Measurements from ENCODE around the gene MFNG. TPM values are rescaled to one million over a fixed set of nuclear protein-coding genes. Genes with fewer than 3 reads are reported as not detected.

Gene MFNG
- polyA plus RNA-seq, 1 experiment: not detected

GRCh38 chr22:37454857-37455686 lies 31.1 kb downstream of the MFNG start:
- TF ChIP-seq CTCF (IDR thresholded peaks at IDR 0.05; ENCODE audit: insufficient read depth, low read depth, low read length): no peak
- POLR2A ChIA-PET: no interaction called here
- CTCF ChIA-PET: interaction anchor here (0.7 to 6.5 kb wide), 14 partner anchors 8 to 227 kb away, joined by 3 to 223 read pairs (median 5); no protein-coding TSS in a partner anchor

GRCh38 chr22:37453696-37454095 lies 32.5 kb downstream of the MFNG start:
- Histone ChIP-seq H3K36me3 (ENCODE audit: control insufficient read depth, insufficient read depth, low read length) (no peaks in the 10 kb centered on the region), H3K4me3 (ENCODE audit: low read depth, low read length) (no peak overlapping the region), H3K27me3 (ENCODE audit: control insufficient read depth, insufficient read depth, low read length) (peaks cover 1% of the 10 kb centered on the region)
- DNase-seq (ENCODE audit: low read depth): no peak
- ChIA-PET POLR2A (no interaction called here), CTCF (interaction anchor here (1.4 to 6.5 kb wide), 5 partner anchors 18 to 194 kb away, joined by 3 to 223 read pairs (median 20); no protein-coding TSS in a partner anchor)
- TF ChIP-seq CTCF (IDR thresholded peaks at IDR 0.05; ENCODE audit: insufficient read depth, low read depth, low read length): no peak

More at GRCh38 chr22:37454857-37455686, 31.1 kb downstream of the MFNG start:
- Histone ChIP-seq H3K4me3 (ENCODE audit: low read depth, low read length) (no peak overlapping the region), H3K27me3 (ENCODE audit: control insufficient read depth, insufficient read depth, low read length) (no peaks in the 10 kb centered on the region; the same call in 1 of the 2 replicates), H3K36me3 (ENCODE audit: control insufficient read depth, insufficient read depth, low read length) (no peaks in the 10 kb centered on the region)
- DNase-seq (ENCODE audit: low read depth): peak; percentile 31

GRCh38 chr22:37451218-37451617 lies 35.0 kb downstream of the MFNG start:
- H3K36me3 ChIP-seq (ENCODE audit: control insufficient read depth, insufficient read depth, low read length): no peaks in the 10 kb centered on the region
- H3K27me3 ChIP-seq (ENCODE audit: control insufficient read depth, insufficient read depth, low read length): peaks cover 3% of the 10 kb centered on the region
- POLR2A ChIA-PET: no interaction called here
- no peak for DNase-seq (ENCODE audit: low read depth)
- TF ChIP-seq CTCF (IDR thresholded peaks at IDR 0.05; ENCODE audit: insufficient read depth, low read depth, low read length): no peak
- H3K4me3 ChIP-seq (ENCODE audit: low read depth, low read length): no peak overlapping the region
- CTCF ChIA-PET: interaction anchor here (0.5 kb wide), 1 partner anchor 259 kb away, joined by 3 read pairs; no protein-coding TSS in a partner anchor

DNA sequence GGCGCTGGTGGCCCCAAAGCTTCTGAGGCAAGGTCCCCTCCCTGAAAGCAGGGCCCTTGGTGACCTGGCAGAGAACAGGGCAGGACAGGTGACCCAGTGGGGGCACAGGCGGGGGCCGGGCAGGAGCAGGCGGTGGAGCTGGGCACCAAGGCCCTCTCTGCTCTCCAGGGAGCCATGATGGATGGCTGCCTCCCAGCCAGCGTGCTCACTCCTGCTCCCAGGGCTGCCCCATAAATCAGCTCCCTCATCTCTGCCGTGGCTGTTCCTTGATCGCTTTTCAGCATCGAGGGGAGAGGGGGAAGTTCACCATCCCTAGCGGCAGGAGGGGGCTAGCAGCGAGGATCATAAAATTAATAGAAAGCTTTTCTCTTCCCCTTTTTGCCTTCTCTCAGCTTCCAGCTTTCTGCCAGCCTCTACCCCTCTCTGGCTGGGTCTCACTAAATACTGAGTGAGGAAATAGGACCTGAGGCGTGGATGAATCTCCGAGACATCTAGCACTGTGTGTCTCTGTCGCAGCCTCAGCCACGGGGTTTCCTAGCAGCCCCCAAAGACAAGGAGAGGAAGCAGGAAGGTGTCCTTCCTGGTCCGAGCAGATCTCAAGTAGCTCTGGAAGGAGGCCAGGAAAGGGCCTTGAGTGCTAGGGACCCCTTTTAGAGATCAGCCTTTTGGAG lies 36.7 kb downstream of the MFNG start:
- peaks cover 4% of the 10 kb centered on the region for H3K27me3 ChIP-seq (ENCODE audit: control insufficient read depth, insufficient read depth, low read length)
- TF ChIP-seq CTCF (IDR thresholded peaks at IDR 0.05; ENCODE audit: insufficient read depth, low read depth, low read length): no peak
- CTCF ChIA-PET: interaction anchor here (0.6 to 2.0 kb wide), 6 partner anchors 9 to 132 kb away, joined by 3 to 17 read pairs (median 4); no protein-coding TSS in a partner anchor
- no peaks in the 10 kb centered on the region for H3K36me3 ChIP-seq (ENCODE audit: control insufficient read depth, insufficient read depth, low read length)
- POLR2A ChIA-PET: no interaction called here
- DNase-seq (ENCODE audit: low read depth): no peak
- no peak overlapping the region for H3K4me3 ChIP-seq (ENCODE audit: low read depth, low read length)

- peaks cover 5% of the 10 kb centered on the region for H3K27me3 ChIP-seq (ENCODE audit: control insufficient read depth, insufficient read depth, low read length)
- H3K4me3 ChIP-seq (ENCODE audit: low read depth, low read length): no peak overlapping the region
- TF ChIP-seq CTCF (IDR thresholded peaks at IDR 0.05; ENCODE audit: insufficient read depth, low read depth, low read length): no peak
- ChIA-PET POLR2A (no interaction called here), CTCF (interaction anchor here (1.6 to 2.0 kb wide), 2 partner anchors 10 to 19 kb away, joined by 8 to 17 read pairs; no protein-coding TSS in a partner anchor)
- DNase-seq (ENCODE audit: low read depth): no peak
- H3K36me3 ChIP-seq (ENCODE audit: control insufficient read depth, insufficient read depth, low read length): no peaks in the 10 kb centered on the region
Measured at GRCh38 chr22:37448516-37449127, 37.6 kb downstream of the MFNG start.

Measured in BJ (cell line).